HEK293T (cell line): ENCODE measurements around the gene PKP3.

ENCODE experiments used
- ARNT ChIP-seq: fragments of 450-650 bp; IDR thresholded peaks from 2 replicates; pipeline ENCODE4 v1.6.1; 2017; ENCODE audit warnings: mild to moderate bottlenecking
- BHLHE40 ChIP-seq: fragments of 450-650 bp; IDR thresholded peaks from 2 replicates; pipeline ENCODE4 v1.6.1; 2016; ENCODE audit warnings: mild to moderate bottlenecking, moderate library complexity, borderline replicate concordance
- ELF4 ChIP-seq: fragments of 450-650 bp; IDR thresholded peaks from 2 replicates; pipeline ENCODE4 v1.6.1; 2017; ENCODE audit warnings: antibody characterized with exemption
- FOXA1 ChIP-seq: fragments of 450-650 bp; IDR thresholded peaks from 2 replicates; pipeline ENCODE4 v1.6.1; 2016; ENCODE audit warnings: mild to moderate bottlenecking
- FOXK2 ChIP-seq: fragments of 450-650 bp; IDR thresholded peaks from 2 replicates; pipeline ENCODE4 v1.6.1; 2016; ENCODE audit warnings: mild to moderate bottlenecking
- FOXM1 ChIP-seq: fragments of 450-650 bp; IDR thresholded peaks from 2 replicates; pipeline ENCODE4 v1.6.1; 2017; ENCODE audit warnings: mild to moderate bottlenecking, borderline replicate concordance
- HDGF ChIP-seq: fragments of 450-650 bp; IDR thresholded peaks from 2 replicates; pipeline ENCODE4 v1.6.1; 2017; ENCODE audit warnings: antibody characterized with exemption, borderline replicate concordance
- L3MBTL2 ChIP-seq: fragments of 450-650 bp; conservative IDR thresholded peaks from 2 replicates; pipeline ENCODE4 v1.6.1; 2016; ENCODE audit warnings: mild to moderate bottlenecking
- LEF1 ChIP-seq: fragments of 450-650 bp; IDR thresholded peaks from 2 replicates; pipeline ENCODE4 v1.6.1; 2017; ENCODE audit warnings: mild to moderate bottlenecking, borderline replicate concordance
- NFRKB ChIP-seq: fragments of 450-650 bp; IDR thresholded peaks from 2 replicates; pipeline ENCODE4 v1.6.1; 2016; ENCODE audit warnings: mild to moderate bottlenecking, moderate library complexity
- SP1 ChIP-seq: fragments of 450-650 bp; IDR thresholded peaks from 2 replicates; pipeline ENCODE4 v1.6.1; 2017
- SUZ12 ChIP-seq: fragments of 450-650 bp; IDR thresholded peaks from 2 replicates; pipeline ENCODE4 v1.6.1; 2016; ENCODE audit warnings: mild to moderate bottlenecking
- TARDBP ChIP-seq: fragments of 450-650 bp; IDR thresholded peaks from 2 replicates; pipeline ENCODE4 v1.6.1; 2016
- TF ChIP-seq, protein P1 (sequence below): fragments of 450-650 bp; IDR thresholded peaks from 2 replicates; pipeline ENCODE4 v1.6.1; 2016

DNA sequence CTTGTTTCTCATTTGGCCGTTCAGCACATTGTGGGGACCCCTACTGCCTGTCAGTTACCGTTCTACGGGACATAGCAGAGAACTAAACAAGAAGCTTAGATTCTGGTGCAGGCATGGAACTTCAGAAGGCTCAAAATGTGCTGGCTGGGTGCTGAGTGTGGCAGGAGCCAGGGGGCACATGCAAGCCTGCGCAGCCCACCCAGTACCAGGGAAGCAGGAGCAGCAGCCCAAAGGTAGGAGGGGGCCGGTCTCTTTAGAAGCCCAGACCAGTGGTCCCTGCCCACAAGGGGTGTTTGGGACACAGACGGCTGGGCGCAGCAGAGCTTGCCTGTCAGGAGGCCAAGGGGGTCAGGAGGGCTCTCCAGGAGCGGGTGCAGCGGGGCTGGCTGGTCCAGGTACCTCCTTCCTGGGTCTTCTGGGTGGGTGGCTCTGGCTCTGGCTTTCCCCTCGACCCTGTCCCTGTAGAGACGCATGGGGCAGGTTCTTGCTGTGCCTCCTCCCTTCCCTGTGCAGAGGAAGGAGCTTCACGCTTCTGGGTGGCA is 58.3 kb downstream of the PKP3 start:
- TF ChIP-seq TARDBP = no peak
- no peak for TF ChIP-seq SP1
- no peak for TF ChIP-seq FOXA1
- no peak for TF ChIP-seq HDGF
- TF ChIP-seq FOXK2 = no peak
- TF ChIP-seq L3MBTL2 = no peak
- no peak for TF ChIP-seq FOXM1
- TF ChIP-seq ARNT = no peak
- no peak for TF ChIP-seq SUZ12
- TF ChIP-seq, protein P1, sequence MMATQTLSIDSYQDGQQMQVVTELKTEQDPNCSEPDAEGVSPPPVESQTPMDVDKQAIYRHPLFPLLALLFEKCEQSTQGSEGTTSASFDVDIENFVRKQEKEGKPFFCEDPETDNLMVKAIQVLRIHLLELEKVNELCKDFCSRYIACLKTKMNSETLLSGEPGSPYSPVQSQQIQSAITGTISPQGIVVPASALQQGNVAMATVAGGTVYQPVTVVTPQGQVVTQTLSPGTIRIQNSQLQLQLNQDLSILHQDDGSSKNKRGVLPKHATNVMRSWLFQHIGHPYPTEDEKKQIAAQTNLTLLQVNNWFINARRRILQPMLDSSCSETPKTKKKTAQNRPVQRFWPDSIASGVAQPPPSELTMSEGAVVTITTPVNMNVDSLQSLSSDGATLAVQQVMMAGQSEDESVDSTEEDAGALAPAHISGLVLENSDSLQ = no peak
- TF ChIP-seq LEF1 = no peak
- no peak for TF ChIP-seq NFRKB
- no peak for TF ChIP-seq BHLHE40
- TF ChIP-seq ELF4 = no peak
